Vagina (tissue), 2 donors: ENCODE measurements around the gene SMYD1.

ENCODE experiments used
- POLR2A ChIP-seq, 2 donors: fragments of 450-650 bp; IDR thresholded peaks; one replicate each; pipeline ENCODE4 v1.6.1; 2017; ENCODE audit warnings: antibody characterized with exemption in 2 of 2, mild to moderate bottlenecking in 2 of 2, moderate library complexity in 2 of 2
- TF ChIP-seq, protein P1 (sequence below), 3 experiments: fragments of 450-650 bp in 2 of 3; fragments of 200-600 bp in 1 of 3; sonication (generic) in 1 of 3; IDR thresholded peaks; one replicate each; pipeline ENCODE4 v1.5.1; 2017 to 2019; ENCODE audit warnings: antibody characterized with exemption in 3 of 3, mild to moderate bottlenecking in 2 of 3, moderate library complexity in 2 of 3

DNA sequence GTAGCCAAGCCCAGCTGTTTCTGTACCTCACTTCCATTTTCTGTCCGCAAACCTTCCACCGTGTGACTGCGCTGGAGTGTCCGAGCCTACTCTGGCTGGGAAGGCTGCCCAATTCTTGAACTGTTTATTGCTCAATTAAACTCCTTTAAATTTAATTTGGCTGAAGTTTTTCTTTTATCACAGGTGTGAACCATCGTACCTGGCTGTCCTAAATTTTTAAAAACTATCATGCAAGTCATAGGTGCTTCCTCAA is 45.0 kb upstream of the SMYD1 start:
- TF ChIP-seq, protein P1, sequence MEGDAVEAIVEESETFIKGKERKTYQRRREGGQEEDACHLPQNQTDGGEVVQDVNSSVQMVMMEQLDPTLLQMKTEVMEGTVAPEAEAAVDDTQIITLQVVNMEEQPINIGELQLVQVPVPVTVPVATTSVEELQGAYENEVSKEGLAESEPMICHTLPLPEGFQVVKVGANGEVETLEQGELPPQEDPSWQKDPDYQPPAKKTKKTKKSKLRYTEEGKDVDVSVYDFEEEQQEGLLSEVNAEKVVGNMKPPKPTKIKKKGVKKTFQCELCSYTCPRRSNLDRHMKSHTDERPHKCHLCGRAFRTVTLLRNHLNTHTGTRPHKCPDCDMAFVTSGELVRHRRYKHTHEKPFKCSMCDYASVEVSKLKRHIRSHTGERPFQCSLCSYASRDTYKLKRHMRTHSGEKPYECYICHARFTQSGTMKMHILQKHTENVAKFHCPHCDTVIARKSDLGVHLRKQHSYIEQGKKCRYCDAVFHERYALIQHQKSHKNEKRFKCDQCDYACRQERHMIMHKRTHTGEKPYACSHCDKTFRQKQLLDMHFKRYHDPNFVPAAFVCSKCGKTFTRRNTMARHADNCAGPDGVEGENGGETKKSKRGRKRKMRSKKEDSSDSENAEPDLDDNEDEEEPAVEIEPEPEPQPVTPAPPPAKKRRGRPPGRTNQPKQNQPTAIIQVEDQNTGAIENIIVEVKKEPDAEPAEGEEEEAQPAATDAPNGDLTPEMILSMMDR (IDR thresholded peaks at IDR 0.05): no peak
- no peak for TF ChIP-seq POLR2A (IDR thresholded peaks at IDR 0.05)
